GM19351 (cell line): ENCODE data around the gene CCDC138.
"Not testable (repeated sequence)": the region's sequence is repeated elsewhere in the genome, so short reads cannot be mapped to it uniquely, and the experiment has no call there.

Experiments used
- ATAC-seq: cut with Tn5 transposase; IDR thresholded peaks from one replicate; pipeline ENCODE4 v1.9.1; 2021; ENCODE audit warnings: mild to moderate bottlenecking, moderate library complexity; ENCODE audit not compliant: unreplicated experiment

CCDC138 gene, protein sequence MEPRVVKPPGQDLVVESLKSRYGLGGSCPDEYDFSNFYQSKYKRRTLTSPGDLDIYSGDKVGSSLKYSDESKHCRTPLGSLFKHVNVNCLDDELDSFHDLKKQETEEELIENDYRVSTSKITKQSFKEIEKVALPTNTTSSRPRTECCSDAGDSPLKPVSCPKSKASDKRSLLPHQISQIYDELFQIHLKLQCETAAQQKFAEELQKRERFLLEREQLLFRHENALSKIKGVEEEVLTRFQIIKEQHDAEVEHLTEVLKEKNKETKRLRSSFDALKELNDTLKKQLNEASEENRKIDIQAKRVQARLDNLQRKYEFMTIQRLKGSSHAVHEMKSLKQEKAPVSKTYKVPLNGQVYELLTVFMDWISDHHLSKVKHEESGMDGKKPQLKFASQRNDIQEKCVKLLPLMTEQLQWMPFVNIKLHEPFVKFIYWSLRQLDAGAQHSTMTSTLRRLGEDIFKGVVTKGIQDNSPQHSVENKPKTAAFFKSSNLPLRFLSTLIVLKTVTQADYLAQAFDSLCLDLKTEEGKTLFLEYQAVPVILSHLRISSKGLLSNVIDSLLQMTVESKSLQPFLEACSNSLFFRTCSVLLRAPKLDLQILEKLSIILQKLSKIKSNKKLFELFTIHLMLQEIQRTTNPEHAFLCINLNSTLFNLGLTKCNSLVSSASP

GRCh38 chr2:108786354-108787215 lies at the start of gene CCDC138:
CCDC138 (plus strand) TSS chr2:108786771; CDS start chr2:108786823, 52 bp downstream.
- peak; percentile 92 for ATAC-seq

DNA sequence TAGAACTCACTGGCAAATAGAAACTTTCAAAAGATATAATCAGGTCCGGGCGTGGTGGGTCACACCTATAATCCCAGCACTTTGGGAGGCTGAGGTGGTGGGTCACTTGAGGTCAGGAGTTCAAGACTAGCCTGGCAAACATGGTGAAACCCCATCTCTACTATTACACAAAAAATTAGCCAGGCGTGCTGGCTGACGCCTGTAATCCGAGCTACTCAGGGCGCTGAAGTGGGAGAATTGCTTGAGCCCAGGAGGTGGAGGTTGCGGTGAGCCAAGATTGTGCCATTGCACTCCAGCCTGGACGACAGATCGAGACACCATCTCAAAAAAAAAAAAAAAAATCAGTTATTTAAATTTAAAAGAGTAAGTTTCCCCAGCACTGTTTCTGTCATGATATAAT lies 28.6 kb upstream of the CCDC138 start:
- ATAC-seq = not testable (repeated sequence)

- ATAC-seq = not testable (repeated sequence)
Measured at GRCh38 chr2:108762618-108763017, 24.0 kb upstream of the CCDC138 start.

GRCh38 chr2:108766671-108767070 lies 19.9 kb upstream of the CCDC138 start:
- not testable (repeated sequence) for ATAC-seq

GRCh38 chr2:108767859-108768258 lies 18.7 kb upstream of the CCDC138 start:
- ATAC-seq = not testable (repeated sequence)

- ATAC-seq = peak; percentile 96
Measured at GRCh38 chr2:108776475-108776874, 10.1 kb upstream of the CCDC138 start.

- no peak for ATAC-seq
Measured at GRCh38 chr2:108778857-108779256, 7.7 kb upstream of the CCDC138 start.

GRCh38 chr2:108786008-108786353 lies 590 bp upstream of the CCDC138 start:
- ATAC-seq = peak; percentile 3

DNA sequence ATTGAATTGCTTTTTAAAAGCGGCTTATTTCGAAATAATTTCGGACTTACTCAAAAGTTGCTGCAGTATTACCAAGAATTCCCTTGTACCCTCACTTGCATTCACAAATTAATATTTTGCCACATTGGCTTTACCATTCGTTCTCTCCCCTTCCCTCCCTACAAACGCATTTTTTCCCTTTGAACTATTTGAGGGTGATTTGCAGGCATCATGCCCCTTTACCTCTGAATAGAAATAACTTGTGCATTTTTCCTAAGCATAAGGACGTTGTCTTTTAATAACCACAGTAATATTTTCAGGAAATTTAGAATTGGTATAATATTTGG lies 608 bp downstream of the CCDC138 start:
- no peak for ATAC-seq

DNA sequence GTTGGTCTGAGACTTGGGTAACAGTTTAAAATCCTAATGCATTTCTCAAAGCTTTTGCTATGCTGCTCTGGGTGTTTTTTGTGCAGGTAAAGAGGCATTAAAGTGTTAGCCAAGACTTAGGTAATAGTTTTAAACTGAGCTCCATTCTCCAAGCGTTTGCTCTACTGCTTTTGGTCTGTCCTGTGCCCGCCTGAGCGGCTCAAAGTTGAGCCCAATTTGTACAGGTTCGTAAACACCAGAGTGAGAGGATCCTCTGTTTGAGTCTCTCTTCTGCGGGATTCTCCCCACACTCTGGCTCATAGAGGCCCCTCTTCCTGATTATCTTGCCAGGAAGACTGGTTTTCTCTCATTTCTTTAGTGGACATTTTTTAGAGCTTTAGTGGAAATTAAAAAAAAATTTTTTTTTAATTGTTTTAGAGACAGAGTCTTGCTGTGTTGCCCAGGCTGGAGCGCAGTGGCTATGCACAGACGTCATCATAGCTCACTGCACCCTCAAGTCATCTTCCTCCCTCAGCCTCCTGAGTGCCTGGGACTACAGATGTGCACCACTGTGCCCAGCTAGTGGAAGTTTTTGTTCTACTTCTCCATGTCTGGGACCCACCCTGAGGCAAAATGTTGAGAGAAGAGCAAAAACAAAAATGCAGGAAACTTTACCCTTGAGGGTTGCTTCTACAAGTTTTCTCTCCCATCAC lies 16.6 kb downstream of the CCDC138 start:
- no peak for ATAC-seq

GRCh38 chr2:108805032-108805431 lies 18.5 kb downstream of the CCDC138 start:
- ATAC-seq = no peak

DNA sequence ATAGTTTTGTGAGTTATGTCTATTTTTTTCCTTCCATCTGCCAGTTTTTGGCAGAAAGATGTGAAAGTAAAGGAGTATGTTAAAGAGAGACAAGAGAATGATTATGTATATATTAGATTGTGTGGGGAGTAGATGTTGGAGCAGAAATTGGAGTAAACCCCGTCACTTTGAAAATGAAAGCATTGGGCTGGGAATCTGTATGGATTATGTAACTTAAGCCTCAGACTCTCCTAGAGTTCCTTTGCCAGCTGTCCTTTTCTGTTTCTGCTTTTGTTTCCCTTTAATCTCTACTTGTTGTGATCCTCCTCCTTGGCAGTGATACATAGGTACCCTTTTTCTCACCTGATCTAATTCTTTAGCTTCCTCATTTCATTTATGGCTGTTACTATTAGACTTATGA lies 19.2 kb downstream of the CCDC138 start:
- no peak for ATAC-seq

DNA sequence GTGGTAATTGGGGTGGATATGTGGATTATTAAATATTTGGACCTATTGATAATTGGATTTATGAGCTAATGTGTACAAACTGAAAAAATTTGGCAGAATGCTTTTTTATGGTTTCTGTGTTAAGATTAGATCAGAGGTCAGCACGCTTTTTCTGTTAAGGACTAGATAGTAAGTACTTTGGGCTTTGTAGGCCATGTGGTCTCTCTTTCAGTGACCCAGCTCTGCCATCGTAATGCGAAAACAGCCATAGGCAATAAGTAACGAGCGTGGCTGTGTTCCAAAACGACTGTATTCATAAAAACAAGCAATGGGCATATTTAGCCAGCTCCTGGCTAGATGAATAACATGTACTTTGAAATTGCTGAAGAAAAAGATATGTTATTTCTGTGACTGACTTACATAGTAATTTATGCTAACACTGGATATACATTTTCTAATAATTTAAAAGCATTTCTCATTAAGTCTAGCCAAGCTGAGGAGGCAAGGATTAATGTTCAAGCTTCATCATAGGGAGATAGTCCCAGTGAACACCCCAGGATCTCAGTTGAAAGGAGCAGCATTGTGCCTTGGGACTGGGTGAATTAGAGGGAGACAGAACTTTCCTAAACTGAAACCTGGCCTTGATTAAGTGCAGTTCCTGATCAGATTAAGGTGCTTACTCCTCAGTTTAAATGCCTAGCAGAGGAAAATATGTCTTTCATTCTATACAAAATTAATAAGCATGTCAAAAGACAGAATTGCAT lies 20.0 kb downstream of the CCDC138 start:
- ATAC-seq = no peak

DNA sequence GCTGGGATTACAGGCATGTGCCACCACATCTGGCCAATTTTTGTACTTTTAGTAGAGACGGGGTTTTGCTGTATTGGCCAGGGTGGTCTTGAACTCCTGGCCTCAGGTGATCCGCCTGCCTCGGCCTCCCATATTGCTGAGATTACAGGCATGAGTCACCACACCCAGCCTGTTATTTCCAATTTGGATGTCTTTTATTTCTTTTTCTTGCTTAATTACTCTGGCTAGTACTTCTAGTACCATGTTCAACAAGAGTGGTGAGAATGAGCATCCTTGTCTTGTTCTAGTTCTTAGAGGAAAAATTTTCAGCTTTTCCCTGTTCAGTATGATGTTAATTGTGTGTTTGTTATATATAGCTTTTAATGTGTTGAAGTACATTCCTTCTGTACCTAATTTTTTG lies 23.4 kb downstream of the CCDC138 start:
- no peak for ATAC-seq

GRCh38 chr2:108810993-108811957 lies 24.7 kb downstream of the CCDC138 start:
- no peak for ATAC-seq

- no peak for ATAC-seq
Measured at GRCh38 chr2:108813732-108814131, 27.2 kb downstream of the CCDC138 start.

DNA sequence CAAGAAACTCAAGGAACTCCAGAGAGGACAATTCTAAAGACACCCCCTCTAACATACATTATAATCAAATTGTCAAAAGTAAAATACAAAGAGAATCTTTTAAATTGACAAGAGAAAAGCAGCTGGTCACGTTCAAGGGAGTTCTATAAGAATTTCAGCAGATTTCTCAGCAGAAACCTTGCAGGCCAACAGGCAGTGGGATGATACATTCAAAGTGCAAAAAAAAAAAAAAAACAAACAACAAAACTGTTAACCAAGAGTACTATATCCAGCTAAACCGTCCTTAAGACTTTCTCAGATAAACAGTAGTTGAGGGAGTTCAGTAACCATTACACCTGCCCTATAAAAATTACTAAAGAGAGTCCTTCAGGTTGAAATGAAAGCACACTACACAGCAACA lies 33.9 kb downstream of the CCDC138 start:
- ATAC-seq = no peak

DNA sequence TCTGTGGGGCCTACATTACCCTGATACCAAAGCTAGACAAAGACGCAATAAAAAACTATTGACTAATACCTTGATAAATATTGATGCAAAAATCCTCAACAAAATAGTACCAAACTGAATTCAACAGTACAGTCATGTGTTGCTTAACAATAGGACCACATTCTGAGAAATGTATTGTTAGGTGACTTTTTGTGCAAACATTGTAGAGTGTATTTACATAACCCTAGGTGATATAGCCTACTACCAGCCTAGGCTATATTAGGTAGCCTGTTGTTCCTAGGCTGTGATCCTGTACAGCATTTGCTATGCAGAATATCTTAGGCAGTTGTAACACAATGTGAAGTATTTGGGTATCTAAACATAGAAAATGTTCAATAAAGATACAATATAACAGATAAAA lies 36.7 kb downstream of the CCDC138 start:
- ATAC-seq = no peak
